Activated CD4-positive, alpha-beta T cell treated with anti-CD3 and anti-CD28 coated beads, Interleukin-2, amount 50 U/mL, for 24 hours (primary cell): ENCODE results near the gene EML1.

Source experiments
- DNase-seq, 2 donors: peaks; one replicate each; pipeline ENCODE4 v3.0.0-alpha.2; 2020; ENCODE audit warnings: low read depth in 1 of 2, low spot score in 1 of 2

The EML1 gene, protein sequence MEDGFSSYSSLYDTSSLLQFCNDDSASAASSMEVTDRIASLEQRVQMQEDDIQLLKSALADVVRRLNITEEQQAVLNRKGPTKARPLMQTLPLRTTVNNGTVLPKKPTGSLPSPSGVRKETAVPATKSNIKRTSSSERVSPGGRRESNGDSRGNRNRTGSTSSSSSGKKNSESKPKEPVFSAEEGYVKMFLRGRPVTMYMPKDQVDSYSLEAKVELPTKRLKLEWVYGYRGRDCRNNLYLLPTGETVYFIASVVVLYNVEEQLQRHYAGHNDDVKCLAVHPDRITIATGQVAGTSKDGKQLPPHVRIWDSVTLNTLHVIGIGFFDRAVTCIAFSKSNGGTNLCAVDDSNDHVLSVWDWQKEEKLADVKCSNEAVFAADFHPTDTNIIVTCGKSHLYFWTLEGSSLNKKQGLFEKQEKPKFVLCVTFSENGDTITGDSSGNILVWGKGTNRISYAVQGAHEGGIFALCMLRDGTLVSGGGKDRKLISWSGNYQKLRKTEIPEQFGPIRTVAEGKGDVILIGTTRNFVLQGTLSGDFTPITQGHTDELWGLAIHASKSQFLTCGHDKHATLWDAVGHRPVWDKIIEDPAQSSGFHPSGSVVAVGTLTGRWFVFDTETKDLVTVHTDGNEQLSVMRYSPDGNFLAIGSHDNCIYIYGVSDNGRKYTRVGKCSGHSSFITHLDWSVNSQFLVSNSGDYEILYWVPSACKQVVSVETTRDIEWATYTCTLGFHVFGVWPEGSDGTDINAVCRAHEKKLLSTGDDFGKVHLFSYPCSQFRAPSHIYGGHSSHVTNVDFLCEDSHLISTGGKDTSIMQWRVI

DNA sequence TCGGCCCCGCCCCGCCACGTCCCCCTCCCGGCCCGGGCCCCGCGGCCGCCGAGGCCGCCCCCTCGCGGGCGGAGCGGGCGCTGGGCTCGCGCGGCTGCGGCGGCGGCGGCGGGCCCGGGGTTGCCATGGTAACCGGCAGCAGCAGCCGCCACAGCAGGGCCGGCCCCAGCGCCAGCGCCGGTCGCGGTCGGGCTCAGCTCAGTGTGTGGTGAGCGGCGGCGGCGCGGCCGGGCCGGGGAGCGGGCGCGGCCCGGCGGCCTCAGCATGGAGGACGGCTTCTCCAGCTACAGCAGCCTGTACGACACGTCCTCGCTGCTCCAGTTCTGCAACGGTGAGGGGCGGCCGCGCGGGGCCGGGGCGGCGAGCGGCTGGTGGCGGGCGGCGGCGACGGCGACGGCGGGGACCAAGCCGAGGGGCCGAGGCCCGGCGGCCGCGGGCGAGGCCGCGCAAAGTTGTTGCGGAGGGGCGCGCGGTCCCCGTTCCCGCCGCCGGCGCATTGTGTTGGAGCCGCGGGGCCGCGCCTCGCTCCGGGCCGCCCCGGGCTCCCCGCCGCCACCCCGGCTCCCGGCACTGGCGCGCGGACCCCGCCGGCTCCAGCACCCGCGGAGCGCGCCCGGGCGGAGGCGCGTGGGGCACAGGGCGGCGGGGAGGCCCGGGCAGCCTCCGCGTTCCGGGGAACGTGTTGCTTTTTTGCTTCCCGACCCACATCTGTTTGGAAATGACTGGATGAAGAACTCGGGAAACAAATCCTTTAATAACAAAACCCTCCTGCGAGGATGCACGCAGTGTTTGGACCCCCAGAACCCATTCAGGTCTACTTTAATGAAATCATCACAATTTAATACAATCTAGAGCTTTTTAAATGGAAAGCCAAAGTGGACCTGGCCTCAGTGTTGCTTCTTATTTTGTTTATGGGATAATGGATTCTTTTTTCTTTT lies at the start of gene EML1:
TSS of gene EML1 (plus strand) at position 201 of the 938 bp plus-strand sequence. CDS start at position 265, 64 bp downstream.
- peak; percentile 44 to 63 for DNase-seq

DNA sequence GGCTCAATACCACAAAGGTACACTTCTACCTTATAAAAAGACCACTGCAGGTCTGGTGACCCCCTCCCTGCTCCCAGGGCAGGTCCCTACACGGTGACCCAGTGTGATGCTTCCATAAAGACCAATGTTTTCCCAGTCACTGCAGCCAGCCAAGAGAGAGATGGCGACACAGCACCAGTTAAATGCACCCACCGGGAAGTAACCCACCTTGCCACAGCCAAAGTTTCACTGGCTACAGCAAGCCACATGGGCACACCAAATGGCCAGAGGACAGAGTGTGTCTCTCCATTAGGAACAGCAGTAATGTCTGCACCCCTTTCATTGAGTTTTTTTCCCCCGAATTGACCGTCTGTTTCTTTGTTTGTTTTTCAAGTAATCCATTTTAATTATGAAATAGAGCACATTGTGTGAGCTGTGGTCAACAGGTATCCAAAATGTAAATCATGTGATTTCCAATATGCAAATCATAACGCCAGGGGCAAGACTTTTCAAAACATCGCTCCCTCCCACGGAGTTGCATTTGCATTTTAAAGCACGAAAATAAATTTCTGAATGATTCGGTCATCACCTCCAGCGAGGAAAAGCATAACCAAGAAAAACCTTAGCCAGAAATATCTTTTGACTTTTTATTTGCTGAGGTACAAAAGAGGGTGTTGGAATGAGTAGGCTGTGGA lies 48.9 kb upstream of the EML1 start:
- DNase-seq: no peak

DNA sequence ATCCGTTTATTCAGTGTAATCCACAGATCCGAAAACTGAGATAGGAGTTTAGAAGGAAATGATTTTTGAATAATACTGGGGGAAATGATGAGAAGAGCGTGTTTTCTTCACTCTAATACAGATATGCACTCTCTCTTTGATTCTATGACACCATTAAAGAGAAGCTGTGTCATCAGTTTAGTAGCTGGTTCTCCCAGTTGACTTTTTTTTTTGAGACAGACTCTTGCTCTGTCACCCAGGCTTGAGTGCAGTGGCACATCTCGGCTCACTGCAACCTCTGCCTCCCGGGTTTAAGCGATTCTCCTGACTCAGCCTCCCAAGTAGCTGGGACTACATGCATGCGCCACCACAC lies 48.4 kb upstream of the EML1 start:
- DNase-seq: no peak

DNA sequence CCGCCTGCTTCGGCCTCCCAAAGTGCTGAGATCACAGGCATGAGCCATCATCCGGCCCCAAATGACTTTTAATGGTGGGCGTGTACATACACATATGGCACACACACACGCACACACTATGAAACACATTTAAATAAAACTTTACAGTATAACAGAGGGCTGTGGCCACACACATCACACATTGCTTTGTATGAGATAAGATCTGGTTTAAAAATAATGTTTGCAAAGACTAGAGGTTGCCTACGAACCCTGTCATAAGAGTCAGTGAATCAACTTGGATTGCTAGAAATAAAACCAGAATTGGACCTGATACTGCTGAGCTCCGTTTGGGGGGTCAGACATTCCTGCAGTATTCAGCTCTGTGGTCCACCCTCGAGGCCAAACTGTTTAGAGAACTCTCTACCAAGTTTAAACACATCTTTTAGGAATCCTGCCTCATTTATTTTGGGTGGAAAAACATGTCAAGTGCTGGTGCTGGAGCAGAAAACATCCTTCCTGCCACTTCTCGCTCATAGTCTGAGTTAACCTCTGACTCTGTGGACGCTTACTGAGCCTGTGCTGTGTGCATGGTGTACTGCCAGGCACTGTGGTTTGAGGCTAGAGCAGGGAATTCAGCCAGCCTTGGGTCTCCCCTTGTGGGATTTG lies 47.8 kb upstream of the EML1 start:
- no peak for DNase-seq

DNA sequence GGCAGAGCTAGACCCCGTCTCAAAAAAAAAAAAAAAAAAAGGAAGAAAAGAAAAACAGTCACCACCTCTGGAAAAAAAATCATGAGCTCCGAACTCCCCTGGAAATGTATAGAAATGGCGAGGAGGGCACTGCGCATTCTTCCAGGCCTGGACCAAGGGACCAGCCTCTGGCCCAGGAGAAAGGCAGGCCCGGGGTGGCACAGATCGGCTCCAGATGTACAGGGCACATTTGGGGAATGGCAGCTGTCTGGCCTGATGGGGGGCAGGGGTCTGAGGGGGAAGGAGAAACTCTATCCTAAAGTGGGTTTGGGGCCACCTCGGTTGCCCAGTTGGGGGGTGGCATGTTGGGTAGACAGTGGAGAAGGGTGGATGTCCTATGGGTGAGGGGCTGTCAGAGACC lies 46.0 kb upstream of the EML1 start:
- DNase-seq: no peak

DNA sequence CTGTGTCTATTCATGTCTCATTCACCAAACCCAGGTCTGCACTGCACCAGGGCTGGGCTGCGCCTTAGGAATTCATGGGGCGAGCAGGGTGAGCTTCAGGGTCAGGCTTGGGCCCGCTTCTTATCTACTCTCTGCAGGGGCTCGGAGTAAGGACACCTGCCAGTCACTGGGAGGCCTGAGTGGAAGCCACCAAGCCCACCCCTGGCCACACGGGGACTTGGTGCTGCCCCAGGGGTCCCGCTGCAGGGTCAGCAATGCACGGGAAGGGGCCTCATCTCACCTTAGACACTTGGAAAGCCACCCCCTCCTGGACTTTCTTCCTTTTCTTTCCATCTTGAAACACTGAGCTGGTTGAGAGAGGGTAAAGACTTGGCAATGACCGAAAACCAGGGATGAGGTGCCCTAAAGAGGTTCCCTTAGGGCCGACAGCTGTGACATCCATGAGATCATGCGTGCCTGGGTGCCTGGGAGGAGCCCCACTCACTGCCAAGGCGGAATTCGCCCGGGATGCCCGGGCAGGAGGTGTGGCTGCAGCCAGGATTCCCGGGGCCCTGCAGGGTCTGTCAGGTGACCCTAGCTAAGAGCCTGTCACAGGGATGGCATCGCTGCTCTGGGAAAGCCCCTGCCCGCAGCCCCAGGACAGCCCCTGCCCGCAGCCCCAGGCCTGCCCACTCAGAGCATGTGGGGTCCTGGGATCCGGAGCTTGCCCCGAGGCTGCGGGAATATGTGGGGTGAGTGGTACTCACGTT lies 45.5 kb upstream of the EML1 start:
- no peak for DNase-seq

DNA sequence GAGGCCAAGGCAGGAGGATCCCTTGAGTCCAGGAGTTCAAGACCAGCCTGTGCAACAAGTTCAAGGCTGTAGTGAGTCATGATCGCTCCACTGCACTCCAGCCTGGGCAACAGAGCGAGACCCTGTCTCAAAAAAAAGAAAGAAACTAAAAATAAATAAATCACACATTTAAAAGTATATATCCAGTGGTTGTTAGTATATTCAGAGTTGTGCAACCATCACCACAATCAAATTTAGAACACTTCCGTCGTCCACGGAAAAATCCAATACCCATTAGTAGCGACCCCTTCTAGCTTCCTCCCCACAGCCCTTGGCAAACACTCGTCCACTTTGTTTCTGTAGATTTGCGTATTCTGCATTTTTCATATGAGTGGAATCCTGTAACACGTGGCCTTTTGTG lies 44.7 kb upstream of the EML1 start:
- DNase-seq: no peak

DNA sequence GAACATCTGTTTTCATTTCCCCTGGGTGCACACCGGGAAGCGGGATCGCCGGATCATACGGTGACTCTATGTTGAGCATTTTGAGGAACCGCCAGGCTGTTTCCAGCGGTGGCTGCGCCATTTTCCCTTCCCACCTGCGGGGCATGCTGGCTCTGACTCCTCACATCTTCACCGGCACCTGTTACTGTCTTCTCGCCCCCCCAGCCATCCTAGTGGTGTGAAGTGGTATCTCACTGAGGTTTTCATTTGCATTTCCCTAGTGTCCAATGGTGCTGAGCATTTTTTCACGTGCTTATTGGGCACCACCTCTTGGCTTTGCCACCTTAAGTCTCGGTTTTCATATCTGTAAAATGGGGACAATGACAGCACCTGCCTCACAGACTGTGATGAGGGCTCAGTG lies 44.1 kb upstream of the EML1 start:
- DNase-seq: no peak

DNA sequence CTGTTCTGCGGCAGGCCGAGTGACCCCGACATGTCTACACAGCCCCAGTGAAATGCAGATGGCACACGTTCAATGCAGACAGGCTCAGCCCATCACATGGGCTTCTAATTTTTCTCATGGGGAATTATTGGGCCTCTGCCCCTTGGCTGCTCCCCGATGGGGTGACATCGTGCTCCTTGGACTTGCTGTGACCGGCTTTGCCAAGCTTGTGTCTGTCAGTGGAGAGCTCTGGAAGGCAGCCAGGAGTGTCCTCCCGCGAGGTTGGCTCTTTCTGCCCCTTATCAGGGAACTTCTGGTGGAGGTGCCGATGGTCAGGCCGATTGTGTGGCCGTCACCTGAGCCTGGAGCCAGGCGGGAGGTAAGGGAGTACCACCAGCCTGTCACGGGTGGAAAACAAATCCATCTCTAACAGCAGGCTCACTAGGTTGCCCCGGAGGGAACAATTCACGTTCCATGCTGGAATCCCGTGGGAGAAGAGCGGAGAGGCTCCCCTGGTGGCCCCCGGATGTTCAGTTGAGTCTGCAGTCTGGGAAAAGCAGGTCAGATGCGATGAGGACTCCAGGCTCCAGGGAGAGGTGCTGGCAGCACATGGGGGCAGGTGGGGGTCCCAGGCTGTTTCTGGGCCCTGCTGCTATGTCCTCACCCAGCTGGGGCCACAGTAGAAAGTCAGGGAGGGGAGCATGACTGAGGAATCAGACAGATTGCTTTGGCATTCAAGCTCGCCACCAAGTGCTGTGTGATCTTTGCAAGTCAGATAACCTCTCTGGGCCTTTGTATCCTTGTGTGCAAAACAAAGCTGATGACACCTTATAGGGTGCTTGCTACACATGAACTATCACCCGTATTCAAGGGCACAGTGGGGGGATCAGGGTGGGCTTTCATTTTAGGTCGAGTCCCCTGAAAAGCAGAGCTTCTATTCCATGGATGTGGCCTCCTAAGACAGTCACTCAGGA lies 43.2 kb upstream of the EML1 start:
- no peak for DNase-seq

DNA sequence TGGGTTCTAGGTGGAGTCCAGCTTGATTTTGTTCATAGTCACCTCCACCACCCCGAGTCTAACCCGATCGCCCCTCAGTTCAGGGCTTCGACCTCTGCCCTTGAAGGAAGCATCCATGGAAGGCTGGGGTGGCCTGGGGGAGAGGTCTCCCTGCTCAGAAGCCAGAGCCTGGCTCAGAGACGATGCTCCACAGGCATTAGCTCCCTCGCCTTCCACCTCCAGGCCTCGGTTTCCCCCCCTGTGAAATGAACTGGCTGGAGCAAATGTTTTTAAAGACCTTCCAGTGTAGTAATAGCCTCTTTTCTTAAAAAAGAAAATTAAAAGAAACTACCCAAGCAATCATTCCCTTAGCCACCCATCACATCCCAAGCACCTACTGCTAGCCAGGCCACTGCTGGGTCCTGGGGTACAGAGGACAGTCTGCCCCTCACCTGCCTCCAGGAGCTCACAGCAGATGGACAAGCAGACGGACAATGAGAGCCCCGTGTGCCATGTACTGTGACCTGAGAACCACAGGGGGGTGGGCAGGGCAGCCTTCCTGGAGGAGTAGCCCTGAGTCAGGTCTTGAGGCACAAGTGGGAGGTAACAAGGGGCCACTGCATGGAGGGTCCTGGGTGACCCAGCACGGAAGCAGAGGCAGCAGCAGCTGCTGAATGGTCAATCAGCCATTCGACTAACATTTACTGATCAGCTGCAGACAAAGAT lies 42.3 kb upstream of the EML1 start:
- no peak for DNase-seq

DNA sequence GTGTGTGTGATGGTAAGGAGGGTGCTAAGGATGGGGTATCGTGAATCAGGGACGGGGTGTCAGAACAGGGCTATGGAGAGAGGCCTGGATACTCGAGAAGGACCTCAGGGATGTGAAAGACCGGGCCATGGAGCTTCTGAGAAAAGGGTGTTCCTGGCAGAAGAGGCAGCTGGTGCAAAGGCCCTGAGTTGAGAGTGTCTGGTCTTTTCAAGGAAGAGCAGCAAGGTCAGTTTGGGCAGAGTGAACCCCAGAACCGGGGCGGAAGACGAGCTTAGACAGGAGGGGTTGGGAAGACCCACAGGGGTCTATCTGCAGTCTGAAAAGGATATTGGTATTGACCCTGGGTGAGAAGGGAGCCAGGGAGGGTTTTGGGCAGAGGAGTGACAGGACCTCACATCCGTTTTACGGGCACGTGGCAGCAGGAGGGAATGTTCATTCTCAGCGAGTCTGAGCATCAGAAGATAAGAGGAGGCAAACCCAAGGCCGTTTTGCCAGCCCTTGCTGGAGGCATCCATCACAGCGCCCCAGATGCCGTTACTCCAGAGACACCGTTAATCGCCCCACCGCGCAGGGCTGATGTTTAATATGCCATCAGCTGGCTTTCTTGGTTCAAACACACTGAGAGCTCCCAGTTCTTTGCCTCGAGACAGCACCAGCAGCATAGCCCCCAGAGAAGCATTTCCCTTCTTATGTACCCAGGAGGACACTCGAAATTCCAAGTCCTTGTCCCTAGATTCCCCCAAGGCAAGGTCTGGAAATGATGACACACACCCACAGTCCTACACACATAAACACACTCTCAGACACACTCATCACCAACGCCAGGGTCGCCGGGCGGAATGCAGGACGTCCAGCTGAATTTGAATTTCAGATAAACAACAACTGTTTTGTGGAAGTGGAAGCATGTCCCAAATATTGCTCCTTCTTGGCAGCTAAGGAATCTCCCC lies 41.4 kb upstream of the EML1 start:
- no peak for DNase-seq

DNA sequence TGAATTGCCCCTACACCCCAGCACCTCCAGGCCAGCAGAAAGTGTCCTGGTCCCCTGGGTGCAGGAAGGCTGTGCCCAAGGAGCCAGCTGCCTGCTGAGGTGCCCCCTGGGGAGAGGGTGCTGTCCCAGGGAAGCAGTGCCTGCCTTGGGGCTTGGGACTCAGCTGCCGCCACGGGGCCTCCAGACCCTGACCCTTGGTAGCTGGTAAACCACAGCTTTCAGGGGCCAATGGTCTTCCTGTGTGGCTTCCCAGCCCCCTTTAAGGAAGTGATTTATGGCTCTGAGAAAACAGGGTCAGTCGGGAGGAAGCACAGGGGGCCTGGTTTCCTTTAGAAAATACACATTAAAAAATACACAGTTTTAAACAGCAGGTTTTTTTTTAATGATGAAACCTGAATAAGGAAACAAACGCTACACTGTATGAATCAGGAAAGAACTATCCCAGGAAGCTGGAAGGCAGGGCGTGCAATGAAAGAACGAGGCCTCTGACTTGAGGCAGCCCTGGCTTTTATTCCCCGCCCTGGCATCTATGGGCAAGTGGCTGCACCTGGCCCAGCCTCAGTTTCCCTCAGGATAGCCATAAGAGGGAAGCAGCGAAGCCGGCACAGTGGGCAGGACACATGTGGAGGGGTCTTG lies 40.6 kb upstream of the EML1 start:
- no peak for DNase-seq

DNA sequence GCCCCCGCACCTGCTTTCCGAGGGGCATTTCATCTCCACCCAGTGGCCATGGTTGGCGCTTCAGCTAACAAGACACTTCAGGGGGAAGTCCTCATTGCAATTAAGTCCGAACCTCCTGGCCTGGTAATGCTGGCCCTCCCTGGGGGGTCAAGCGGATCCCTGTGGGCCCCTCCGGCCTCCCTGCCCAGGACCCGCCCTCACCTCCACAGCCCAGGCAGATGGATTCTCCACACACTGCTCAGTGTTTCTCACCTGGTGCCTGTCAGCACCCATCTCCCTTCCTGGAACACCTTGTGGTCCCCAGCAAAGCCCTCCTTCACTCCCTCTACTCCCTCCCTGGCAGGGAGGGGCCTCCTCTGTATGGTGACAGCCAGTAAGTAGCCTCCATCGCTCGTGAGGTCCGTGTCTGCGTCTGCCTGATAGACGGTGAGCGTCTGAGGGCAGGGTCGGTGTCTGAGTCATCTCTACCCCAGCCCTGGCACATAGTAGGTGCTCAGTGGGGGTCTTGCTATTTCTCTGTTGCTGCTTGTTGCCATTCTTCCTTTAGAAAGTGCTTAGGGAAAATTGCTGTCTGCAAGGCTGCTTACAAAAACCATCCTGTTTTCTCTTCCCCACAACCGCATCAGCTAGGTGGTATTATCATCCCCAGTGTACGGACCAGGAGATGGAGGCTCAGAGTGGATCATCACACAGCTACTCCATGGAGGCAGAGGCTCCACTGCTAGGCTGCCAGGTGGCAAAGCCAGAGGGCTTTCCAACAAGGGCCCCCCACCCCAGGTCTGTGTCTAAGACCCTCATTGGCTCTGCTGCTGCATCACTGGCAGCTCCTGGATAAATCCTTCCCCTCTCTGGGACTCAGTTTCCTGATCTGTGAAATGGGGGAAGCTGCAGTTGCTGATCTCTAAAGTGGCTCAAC lies 39.7 kb upstream of the EML1 start:
- no peak for DNase-seq

DNA sequence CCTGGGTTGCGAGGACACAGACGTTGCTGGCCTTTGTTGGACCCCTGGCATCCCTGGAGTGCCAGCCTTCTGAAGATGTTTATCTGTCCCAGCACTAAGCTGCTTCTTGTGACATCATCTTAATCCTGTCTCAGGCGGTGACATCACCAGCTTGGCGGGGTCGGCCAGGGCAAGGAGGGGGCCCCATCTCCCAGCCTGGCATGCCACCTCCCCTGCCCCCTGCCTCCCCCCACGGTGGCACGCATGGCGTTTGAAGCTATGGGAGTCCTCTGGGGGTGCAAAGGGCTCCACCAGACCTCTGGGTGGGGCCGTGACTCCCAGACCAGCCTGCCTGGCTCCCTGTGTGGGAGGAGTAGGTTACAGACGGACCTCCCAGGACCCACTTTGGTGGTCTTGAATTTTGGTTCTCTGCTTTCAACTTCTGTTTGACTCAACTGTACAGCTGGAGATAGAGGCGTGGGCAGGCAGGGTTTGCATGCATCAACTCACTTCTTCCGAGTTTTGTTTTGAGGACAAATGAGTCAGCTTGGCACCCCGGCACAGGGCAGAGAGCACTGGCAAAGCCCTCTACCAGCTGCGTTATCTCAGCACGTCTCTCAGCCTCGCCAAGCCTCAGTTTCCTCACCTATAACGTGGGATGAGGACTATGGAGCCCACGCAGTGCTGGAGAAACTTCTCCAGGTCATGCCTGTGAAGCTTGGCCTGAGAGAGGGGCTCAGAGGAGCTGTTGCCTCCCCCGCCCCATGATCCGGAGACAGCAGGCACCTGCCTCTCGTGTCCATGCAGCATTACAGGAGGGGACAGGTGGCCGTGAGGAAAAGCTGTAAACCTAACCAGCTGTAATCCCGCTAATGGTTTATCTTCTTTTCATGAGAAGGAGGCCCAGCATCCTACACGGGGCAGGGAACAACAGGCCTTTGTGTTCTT lies 38.8 kb upstream of the EML1 start:
- DNase-seq: no peak
